Activated effector memory CD4-positive, alpha-beta T cell treated with anti-CD3 and anti-CD28 coated beads, Interleukin-2, amount 50 U/mL, for 16 hours (primary cell): ENCODE results near the gene GCSH.
"Not testable (repeated sequence)": the region's sequence is repeated elsewhere in the genome, so short reads cannot be mapped to it uniquely, and the experiment has no call there.

Source experiments
- DNase-seq: peaks from one replicate; pipeline ENCODE4 v3.0.0-alpha.2; 2020

GCSH gene

GRCh38 chr16:81095953-81096714, at the start of gene GCSH:
TSS of gene GCSH (minus strand) at chr16:81096395. CDS start at chr16:81096278, 117 bp downstream.
- peak; percentile 99 for DNase-seq

- DNase-seq, result no peak
Observed at GRCh38 chr16:81143921-81144471, 47.8 kb upstream of the GCSH start.

GRCh38 chr16:81142864-81143263, 46.7 kb upstream of the GCSH start:
- no peak for DNase-seq

- no peak for DNase-seq
Observed at GRCh38 chr16:81140930-81141780, 45.0 kb upstream of the GCSH start.

- no peak for DNase-seq
Observed at GRCh38 chr16:81138831-81139557, 42.8 kb upstream of the GCSH start.

GRCh38 chr16:81137754-81138153, 41.6 kb upstream of the GCSH start:
- DNase-seq, result no peak

GRCh38 chr16:81136390-81137335, 40.5 kb upstream of the GCSH start:
- no peak for DNase-seq

- DNase-seq, result no peak
Observed at GRCh38 chr16:81130126-81130525, 33.9 kb upstream of the GCSH start.

- no peak for DNase-seq
Observed at GRCh38 chr16:81128726-81129524, 32.7 kb upstream of the GCSH start.

- DNase-seq, result no peak
Observed at GRCh38 chr16:81127051-81127450, 30.9 kb upstream of the GCSH start.

GRCh38 chr16:81123092-81123852, 27.1 kb upstream of the GCSH start:
- DNase-seq, result no peak

GRCh38 chr16:81121474-81121990, 25.3 kb upstream of the GCSH start:
- no peak for DNase-seq

- DNase-seq, result no peak
Observed at GRCh38 chr16:81117436-81117835, 21.2 kb upstream of the GCSH start.

- DNase-seq, result no peak
Observed at GRCh38 chr16:81116285-81116684, 20.1 kb upstream of the GCSH start.

- no peak for DNase-seq
Observed at GRCh38 chr16:81112453-81112852, 16.3 kb upstream of the GCSH start.

- DNase-seq, result not testable (repeated sequence)
Observed at GRCh38 chr16:81109274-81109673, 13.1 kb upstream of the GCSH start.

GRCh38 chr16:81107511-81107910, 11.3 kb upstream of the GCSH start:
- no peak for DNase-seq

- no peak for DNase-seq
Observed at GRCh38 chr16:81106826-81107503, 10.8 kb upstream of the GCSH start.

GRCh38 chr16:81105946-81106345, 9.8 kb upstream of the GCSH start:
- DNase-seq, result no peak
